GM19043 (cell line): Measurements from ENCODE around the gene KLF7.
"Not testable (repeated sequence)": the region's sequence is repeated elsewhere in the genome, so short reads cannot be mapped to it uniquely, and the experiment has no call there.

Experiments used
- ATAC-seq: cut with Tn5 transposase; IDR thresholded peaks from one replicate; pipeline ENCODE4 v1.9.1; 2021; ENCODE audit warnings: low read depth; ENCODE audit not compliant: unreplicated experiment

Gene KLF7

GRCh38 chr2:207038299-207038698, 127.4 kb downstream of the KLF7 start:
- no peak for ATAC-seq

- no peak for ATAC-seq
These were observed 127.9 kb downstream of the KLF7 start for GRCh38 chr2:207037896-207038295.

DNA sequence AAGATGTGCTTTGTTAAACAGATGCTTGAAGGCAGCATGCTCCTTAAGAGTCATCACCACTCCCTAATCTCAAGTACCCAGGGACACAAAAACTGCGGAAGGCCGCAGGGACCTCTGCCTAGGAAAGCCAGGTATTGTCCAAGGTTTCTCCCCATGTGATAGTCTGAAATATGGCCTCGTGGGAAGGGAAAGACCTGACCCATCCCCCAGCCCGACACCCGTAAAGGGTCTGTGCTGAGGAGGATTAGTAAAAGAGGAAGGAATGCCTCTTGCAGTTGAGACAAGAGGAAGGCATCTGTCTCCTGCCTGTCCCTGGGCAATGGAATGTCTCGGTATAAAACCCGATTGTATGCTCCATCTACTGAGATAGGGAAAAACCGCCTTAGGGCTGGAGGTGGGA, 128.7 kb downstream of the KLF7 start:
- not testable (repeated sequence) for ATAC-seq

- no peak for ATAC-seq
These were observed 129.9 kb downstream of the KLF7 start for GRCh38 chr2:207035875-207036274.

DNA sequence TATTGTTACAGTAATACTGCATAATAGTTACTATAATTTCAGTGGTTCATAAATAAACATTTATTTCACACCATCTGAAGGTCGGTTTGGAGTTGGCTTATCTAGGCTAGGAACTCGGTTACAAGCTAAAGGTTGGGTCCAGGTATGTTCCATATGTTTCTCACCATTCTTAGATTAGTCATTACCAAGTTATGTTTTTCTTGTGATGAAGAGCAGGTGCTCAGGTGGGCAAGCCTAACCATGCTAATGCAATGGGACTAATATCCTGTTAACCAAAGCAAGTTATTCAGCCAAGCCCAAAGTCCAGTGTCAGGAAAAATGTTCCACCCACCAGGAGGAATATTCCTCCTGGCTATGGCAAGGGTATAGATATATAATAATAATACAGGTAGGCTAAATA, 133.3 kb downstream of the KLF7 start:
- ATAC-seq: no peak
